ENCODE data around the gene TMUB2. TPM values are rescaled to one million over a fixed set of nuclear protein-coding genes. Genes with fewer than 3 reads are reported as not detected.
A peak's percentile ranks its signal among the peaks of the same experiment; 100 is the strongest.

Gene TMUB2
- total and polyA plus RNA-seq, 9 donors: 33.6 to 53.2 (median 43.2) TPM

DNA sequence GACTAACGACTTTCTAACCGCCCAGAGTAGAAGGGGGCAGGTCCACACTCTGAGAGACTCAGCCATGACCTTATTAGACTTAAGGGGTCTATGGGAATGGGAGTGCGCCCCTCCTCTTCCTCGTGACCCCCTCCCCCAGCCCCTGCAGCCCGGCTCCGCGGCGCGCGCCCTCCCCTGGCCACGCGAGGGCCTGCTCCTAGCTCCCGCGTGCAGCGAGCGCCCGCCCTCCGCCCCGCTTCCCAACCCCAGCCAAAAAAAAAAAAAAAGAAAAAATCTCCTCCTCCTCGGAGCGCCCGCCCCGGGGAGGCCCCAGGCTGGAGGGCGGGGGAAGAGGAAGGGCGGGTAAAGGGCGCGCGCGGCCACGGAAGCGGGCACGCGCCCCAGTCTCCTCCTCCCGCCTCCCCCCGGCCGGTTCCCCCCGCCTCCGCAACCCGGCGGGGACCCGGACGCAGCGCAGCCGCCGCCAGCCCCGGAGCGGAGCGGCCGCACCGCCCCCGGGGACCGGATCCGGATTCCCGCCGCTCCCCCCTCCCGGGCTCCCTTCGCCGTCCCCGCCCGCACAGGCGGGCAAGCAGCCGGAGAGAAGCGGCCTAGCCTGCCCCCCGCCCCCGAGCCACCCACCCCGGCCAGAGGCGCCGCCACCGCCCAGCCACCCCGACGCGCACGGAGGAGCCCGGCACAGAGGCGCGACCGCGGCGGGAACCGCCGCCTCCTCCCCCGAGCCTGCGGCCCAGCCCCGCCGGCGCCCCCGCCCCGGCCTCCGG, 31.8 kb downstream of the TMUB2 start:
- Histone ChIP-seq H3K27ac (ENCODE audit: low read length) (peak overlapping the region; percentile 76), H3K36me3 (ENCODE audit: control insufficient read depth, insufficient read depth, low read length) (peaks cover 45% of the 10 kb centered on the region), H3K4me3 (ENCODE audit: low read length) (peak overlapping the region; percentile 48), H3K4me1 (ENCODE audit: control insufficient read depth, insufficient read depth, low read length) (peaks cover 31% of the 10 kb centered on the region), H3K9me3 (replicated peaks; ENCODE audit: control insufficient read depth, low read depth, low read length) (no peaks in the 10 kb centered on the region), H3K27me3 (ENCODE audit: control insufficient read depth, insufficient read depth, low read length) (no peaks in the 10 kb centered on the region)
- WGBS (ENCODE audit: insufficient coverage): under 1% methylated on average over 49 of the region's 89 CpGs
- DNase-seq: peak; percentile 98

DNA sequence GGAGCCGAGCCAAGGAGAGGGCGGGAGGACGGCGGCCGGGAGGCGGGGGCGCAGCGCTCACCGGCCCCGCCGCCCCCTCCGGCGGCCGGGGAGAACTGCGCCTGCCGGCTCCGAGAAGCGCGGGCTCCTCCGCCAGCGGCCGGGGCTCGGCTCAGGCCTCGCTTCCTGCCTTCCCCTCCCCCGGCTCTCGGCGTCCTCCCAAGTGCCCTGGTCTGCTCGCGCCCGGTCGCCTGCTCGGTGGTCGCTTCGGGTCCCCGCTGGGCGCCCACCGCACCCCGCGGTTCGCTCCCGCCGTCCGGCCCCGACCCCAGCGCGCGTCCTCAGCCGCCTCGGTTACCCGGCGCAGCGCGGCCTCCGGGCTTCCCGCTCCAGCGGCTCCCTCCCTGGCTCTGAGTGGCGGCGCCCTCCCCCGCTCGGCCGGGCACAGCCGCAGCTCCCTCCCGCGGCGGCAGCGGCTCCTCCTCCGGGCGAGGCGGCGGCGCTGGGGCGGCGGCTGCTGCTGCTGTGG, 32.4 kb downstream of the TMUB2 start:
- peak overlapping the region; percentile 35 for H3K4me3 ChIP-seq (ENCODE audit: low read length)
- no peaks in the 10 kb centered on the region for H3K9me3 ChIP-seq (replicated peaks; ENCODE audit: control insufficient read depth, low read depth, low read length)
- H3K36me3 ChIP-seq (ENCODE audit: control insufficient read depth, insufficient read depth, low read length): peaks cover 39% of the 10 kb centered on the region
- H3K4me1 ChIP-seq (ENCODE audit: control insufficient read depth, insufficient read depth, low read length): peaks cover 36% of the 10 kb centered on the region
- peak overlapping the region; percentile 55 for H3K27ac ChIP-seq (ENCODE audit: low read length)
- H3K27me3 ChIP-seq (ENCODE audit: control insufficient read depth, insufficient read depth, low read length): no peaks in the 10 kb centered on the region
- WGBS (ENCODE audit: insufficient coverage): under 1% methylated on average over 70 of the region's 73 CpGs
- DNase-seq: peak; percentile 91

- peak; percentile 91 for DNase-seq
- H3K36me3 ChIP-seq (ENCODE audit: control insufficient read depth, insufficient read depth, low read length): peaks cover 33% of the 10 kb centered on the region
- H3K4me3 ChIP-seq (ENCODE audit: low read length): peak within 1 kb of the TSS; percentile 80
- WGBS (ENCODE audit: insufficient coverage): under 1% methylated on average over 32 of the region's 76 CpGs
- H3K4me1 ChIP-seq (ENCODE audit: control insufficient read depth, insufficient read depth, low read length): peaks cover 36% of the 10 kb centered on the region
- no peaks in the 10 kb centered on the region for H3K9me3 ChIP-seq (replicated peaks; ENCODE audit: control insufficient read depth, low read depth, low read length)
- peak within 1 kb of the TSS; percentile 83 for H3K27ac ChIP-seq (ENCODE audit: low read length)
- no peaks in the 10 kb centered on the region for H3K27me3 ChIP-seq (ENCODE audit: control insufficient read depth, insufficient read depth, low read length)
Observed at GRCh38 chr17:44219616-44220212, 32.9 kb downstream of the TMUB2 start, which contains the start of gene UBTF. UBTF (minus strand) TSS chr17:44219675; CDS start chr17:44218229, 1,446 bp downstream.

DNA sequence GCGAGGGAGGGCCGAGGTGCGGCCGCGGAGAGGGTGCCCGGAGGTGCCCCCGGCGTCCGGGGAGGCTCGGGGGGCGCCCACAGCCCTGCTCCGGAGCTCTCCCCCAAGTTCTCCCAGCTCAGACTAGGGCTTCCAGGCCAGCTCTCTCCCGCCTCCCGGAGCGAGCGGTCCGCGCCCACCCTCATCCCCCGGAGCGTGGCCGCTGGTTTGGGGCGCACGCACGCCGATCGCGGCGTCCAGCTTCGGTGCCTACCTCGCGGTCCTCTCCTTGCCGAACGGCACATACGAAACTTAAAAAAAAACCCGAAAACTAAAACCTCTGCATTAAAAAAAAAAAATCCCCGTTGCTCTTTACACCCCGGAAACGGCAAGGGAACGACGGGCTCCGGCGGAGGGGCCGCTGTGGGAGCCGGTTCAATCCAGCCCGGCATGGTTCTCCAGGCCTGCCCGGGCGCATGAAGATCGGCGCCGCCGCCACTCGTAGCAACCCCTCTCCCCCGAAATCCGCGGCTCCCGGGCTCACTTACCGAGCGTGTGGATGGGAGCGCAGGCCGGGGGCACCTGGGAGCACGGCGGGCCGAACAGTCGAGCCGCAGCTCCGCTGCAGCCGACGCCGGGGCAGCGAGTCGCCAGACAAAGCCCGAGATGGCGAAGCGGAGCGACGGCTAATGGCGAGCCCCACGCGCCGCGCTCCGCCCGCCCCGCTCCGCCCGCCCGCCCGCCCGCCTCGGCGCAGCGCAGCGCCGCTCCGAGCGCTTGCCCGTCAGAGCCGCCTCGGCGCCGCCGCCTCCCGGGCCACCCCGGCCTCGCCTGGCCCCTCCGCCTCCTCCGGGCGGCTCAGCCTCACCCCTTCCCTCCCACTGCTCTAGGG, 33.7 kb downstream of the TMUB2 start:
- Histone ChIP-seq H3K4me3 (ENCODE audit: low read length) (peak overlapping the region; percentile 80), H3K9me3 (replicated peaks; ENCODE audit: control insufficient read depth, low read depth, low read length) (no peaks in the 10 kb centered on the region), H3K27ac (ENCODE audit: low read length) (peak overlapping the region; percentile 83), H3K4me1 (ENCODE audit: control insufficient read depth, insufficient read depth, low read length) (peaks cover 36% of the 10 kb centered on the region), H3K27me3 (ENCODE audit: control insufficient read depth, insufficient read depth, low read length) (no peaks in the 10 kb centered on the region), H3K36me3 (ENCODE audit: control insufficient read depth, insufficient read depth, low read length) (peaks cover 26% of the 10 kb centered on the region)
- peak; percentile 86 for DNase-seq
- WGBS (ENCODE audit: insufficient coverage): under 1% methylated on average over 85 of the region's 108 CpGs

DNA sequence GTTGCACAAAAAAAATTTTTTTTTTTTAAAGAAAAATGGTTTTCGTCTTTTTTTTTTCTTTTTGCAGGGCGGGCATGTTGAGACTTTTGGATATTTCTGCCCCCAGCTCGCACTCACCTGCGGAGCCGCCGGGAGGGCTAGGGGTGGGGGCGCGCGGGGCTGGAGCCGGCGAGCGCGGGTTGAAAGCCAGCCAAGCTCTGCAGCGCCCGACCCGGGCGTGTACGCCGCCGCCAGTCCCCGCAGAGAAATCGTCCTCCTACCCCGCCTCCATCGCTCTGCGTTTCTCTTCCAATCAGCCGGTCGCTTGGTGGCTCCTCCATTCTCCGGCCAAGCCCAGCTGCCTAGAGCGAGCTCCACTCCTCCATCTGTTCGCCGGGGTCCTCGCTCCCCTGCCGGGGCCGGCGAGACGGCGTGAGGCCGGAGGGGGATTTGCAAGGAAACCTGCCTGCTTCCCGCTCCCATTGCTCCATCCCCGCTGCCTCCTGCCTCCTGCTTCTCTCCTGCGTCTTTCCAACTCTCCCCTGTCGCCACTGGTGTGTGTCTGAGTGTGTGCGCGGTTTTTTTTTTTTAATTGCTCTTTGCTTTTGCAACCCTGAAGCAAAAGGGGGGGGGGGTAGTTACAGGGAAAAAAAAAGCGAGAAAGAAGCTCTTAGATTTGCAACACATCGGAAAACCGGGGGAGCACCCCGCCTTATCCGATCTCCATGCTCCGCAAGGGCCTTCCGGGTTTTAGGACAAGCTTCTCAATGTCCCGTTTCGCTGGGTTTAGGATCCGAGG, 34.5 kb downstream of the TMUB2 start:
- no peaks in the 10 kb centered on the region for H3K9me3 ChIP-seq (replicated peaks; ENCODE audit: control insufficient read depth, low read depth, low read length)
- H3K4me1 ChIP-seq (ENCODE audit: control insufficient read depth, insufficient read depth, low read length): peaks cover 36% of the 10 kb centered on the region
- H3K27ac ChIP-seq (ENCODE audit: low read length): peak overlapping the region; percentile 83
- peaks cover 18% of the 10 kb centered on the region for H3K36me3 ChIP-seq (ENCODE audit: control insufficient read depth, insufficient read depth, low read length)
- H3K4me3 ChIP-seq (ENCODE audit: low read length): peak overlapping the region; percentile 43
- H3K27me3 ChIP-seq (ENCODE audit: control insufficient read depth, insufficient read depth, low read length): no peaks in the 10 kb centered on the region
- 0% methylated on average over 34 of the region's 54 CpGs for WGBS (ENCODE audit: insufficient coverage)
- peak; percentile 95 for DNase-seq

GRCh38 chr17:44221862-44222111, 35.0 kb downstream of the TMUB2 start:
- peaks cover 13% of the 10 kb centered on the region for H3K36me3 ChIP-seq (ENCODE audit: control insufficient read depth, insufficient read depth, low read length)
- no peaks in the 10 kb centered on the region for H3K9me3 ChIP-seq (replicated peaks; ENCODE audit: control insufficient read depth, low read depth, low read length)
- peak overlapping the region; percentile 43 for H3K4me3 ChIP-seq (ENCODE audit: low read length)
- DNase-seq: no peak
- peaks cover 34% of the 10 kb centered on the region for H3K4me1 ChIP-seq (ENCODE audit: control insufficient read depth, insufficient read depth, low read length)
- WGBS (ENCODE audit: insufficient coverage): 0% methylated on average over 10 of the region's 17 CpGs
- peak overlapping the region; percentile 83 for H3K27ac ChIP-seq (ENCODE audit: low read length)
- H3K27me3 ChIP-seq (ENCODE audit: control insufficient read depth, insufficient read depth, low read length): no peaks in the 10 kb centered on the region

DNA sequence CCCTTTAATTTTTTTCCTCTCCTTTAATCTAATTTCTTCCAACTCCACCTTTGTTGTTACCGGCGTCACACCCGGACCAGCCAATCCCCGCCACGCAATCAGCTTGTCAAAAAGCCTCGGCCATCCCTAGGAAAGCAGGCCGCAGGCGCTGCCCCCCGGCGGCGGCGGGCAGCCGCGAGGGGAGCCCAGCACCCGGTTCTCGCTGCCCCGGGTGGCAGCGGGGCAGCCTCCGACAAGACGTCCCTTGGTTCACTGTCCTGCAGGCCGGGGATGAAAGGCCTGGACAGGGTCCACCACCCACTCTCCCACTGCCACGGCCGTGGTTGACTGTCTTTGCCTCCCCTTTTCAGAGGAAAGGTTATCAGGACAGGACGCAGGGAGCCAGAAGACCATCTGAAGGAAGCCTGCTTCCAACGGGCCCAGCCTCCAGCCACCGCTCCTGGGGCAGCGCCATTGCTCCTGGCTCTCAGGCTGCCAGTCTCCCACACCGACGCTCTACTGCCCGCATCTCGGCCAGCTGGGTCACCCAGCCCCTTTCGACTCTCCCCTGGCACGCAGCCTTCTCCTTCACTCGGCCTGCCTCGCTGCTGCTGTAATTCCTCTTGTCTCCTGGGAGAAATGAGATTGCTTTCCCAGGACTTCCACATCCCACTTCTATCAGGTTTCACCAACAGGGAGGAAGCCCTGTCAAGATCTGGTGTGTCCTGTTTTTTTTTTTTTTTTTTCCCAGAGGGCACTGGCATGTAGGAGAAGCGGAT, 35.5 kb downstream of the TMUB2 start:
- peak; percentile 84 for DNase-seq
- H3K27ac ChIP-seq (ENCODE audit: low read length): peak overlapping the region; percentile 83
- WGBS (ENCODE audit: insufficient coverage): 0% methylated on average over 31 of the region's 36 CpGs
- H3K27me3 ChIP-seq (ENCODE audit: control insufficient read depth, insufficient read depth, low read length): no peaks in the 10 kb centered on the region
- peaks cover 29% of the 10 kb centered on the region for H3K4me1 ChIP-seq (ENCODE audit: control insufficient read depth, insufficient read depth, low read length)
- peak overlapping the region; percentile 43 for H3K4me3 ChIP-seq (ENCODE audit: low read length)
- H3K36me3 ChIP-seq (ENCODE audit: control insufficient read depth, insufficient read depth, low read length): peaks cover 8% of the 10 kb centered on the region
- H3K9me3 ChIP-seq (replicated peaks; ENCODE audit: control insufficient read depth, low read depth, low read length): no peaks in the 10 kb centered on the region

- WGBS (ENCODE audit: insufficient coverage): 18% methylated on average over 3 of the region's 7 CpGs
- no peaks in the 10 kb centered on the region for H3K27me3 ChIP-seq (ENCODE audit: control insufficient read depth, insufficient read depth, low read length)
- peaks cover 19% of the 10 kb centered on the region for H3K4me1 ChIP-seq (ENCODE audit: control insufficient read depth, insufficient read depth, low read length)
- no peaks in the 10 kb centered on the region for H3K36me3 ChIP-seq (ENCODE audit: control insufficient read depth, insufficient read depth, low read length)
- peak overlapping the region; percentile 83 for H3K27ac ChIP-seq (ENCODE audit: low read length)
- no peaks in the 10 kb centered on the region for H3K9me3 ChIP-seq (replicated peaks; ENCODE audit: control insufficient read depth, low read depth, low read length)
- H3K4me3 ChIP-seq (ENCODE audit: low read length): no peak overlapping the region
- DNase-seq: peak; percentile 64
Observed at GRCh38 chr17:44223541-44224071, 36.8 kb downstream of the TMUB2 start.

GRCh38 chr17:44229090-44229489, 42.3 kb downstream of the TMUB2 start:
- Histone ChIP-seq H3K4me1 (ENCODE audit: control insufficient read depth, insufficient read depth, low read length) (peaks cover 12% of the 10 kb centered on the region), H3K9me3 (replicated peaks; ENCODE audit: control insufficient read depth, low read depth, low read length) (no peaks in the 10 kb centered on the region), H3K27me3 (ENCODE audit: control insufficient read depth, insufficient read depth, low read length) (no peaks in the 10 kb centered on the region), H3K4me3 (ENCODE audit: low read length) (no peak overlapping the region), H3K27ac (ENCODE audit: low read length) (no peak overlapping the region), H3K36me3 (ENCODE audit: control insufficient read depth, insufficient read depth, low read length) (no peaks in the 10 kb centered on the region)
- no peak for DNase-seq
- WGBS (ENCODE audit: insufficient coverage): 75% methylated on average over 4 of the region's 6 CpGs
